Measurements from ENCODE around the gene CREB3L4.

The CREB3L4 gene

GRCh38 chr1:153945795-153946621, 21.7 kb upstream of the CREB3L4 start:
- H3K27ac Mint-ChIP-seq, result peak overlapping the region; percentile 88
- H3K4me1 Mint-ChIP-seq, result peaks cover 36% of the 10 kb centered on the region
- DNase-seq, result peak; percentile 62
- peaks cover 17% of the 10 kb centered on the region for H3K36me3 Mint-ChIP-seq (ENCODE audit: low read depth)
- H3K27me3 Mint-ChIP-seq (ENCODE audit: low read depth, poor library complexity), result no peaks in the 10 kb centered on the region
- H3K9me3 Mint-ChIP-seq, result no peaks in the 10 kb centered on the region
- no peak for TF ChIP-seq CTCF (IDR thresholded peaks at IDR 0.05)
- peak overlapping the region; percentile 86 for H3K4me3 Mint-ChIP-seq

- peak; percentile 88 for TF ChIP-seq CTCF (IDR thresholded peaks at IDR 0.05)
- peaks cover 20% of the 10 kb centered on the region for H3K36me3 Mint-ChIP-seq (ENCODE audit: low read depth)
Measured at GRCh38 chr1:153946622-153947241, 21.0 kb upstream of the CREB3L4 start, which contains the start of gene DENND4B. Gene DENND4B, minus strand, starts transcription at chr1:153946718. Its CDS starts 2,344 bp downstream, at chr1:153944374.

GRCh38 chr1:153951183-153951582, 16.5 kb upstream of the CREB3L4 start:
- Mint-ChIP-seq H3K36me3 (ENCODE audit: low read depth) (peaks cover 36% of the 10 kb centered on the region), H3K4me3 (no peak overlapping the region), H3K9me3 (no peaks in the 10 kb centered on the region), H3K27me3 (ENCODE audit: low read depth, poor library complexity) (no peaks in the 10 kb centered on the region), H3K27ac (no peak overlapping the region), H3K4me1 (peaks cover 35% of the 10 kb centered on the region)
- TF ChIP-seq CTCF (IDR thresholded peaks at IDR 0.05), result no peak
- DNase-seq, result no peak

More at GRCh38 chr1:153946622-153947241, 21.0 kb upstream of the CREB3L4 start, which contains the start of gene DENND4B:
- Mint-ChIP-seq H3K27me3 (ENCODE audit: low read depth, poor library complexity) (no peaks in the 10 kb centered on the region), H3K4me1 (peaks cover 36% of the 10 kb centered on the region), H3K4me3 (peak within 1 kb of the TSS; percentile 86), H3K27ac (peak within 1 kb of the TSS; percentile 88), H3K9me3 (no peaks in the 10 kb centered on the region)
- peak; percentile 87 for DNase-seq

GRCh38 chr1:153951801-153952200, 15.9 kb upstream of the CREB3L4 start:
- Mint-ChIP-seq H3K36me3 (ENCODE audit: low read depth) (peaks cover 36% of the 10 kb centered on the region), H3K4me3 (no peak overlapping the region), H3K27ac (no peak overlapping the region), H3K9me3 (no peaks in the 10 kb centered on the region), H3K27me3 (ENCODE audit: low read depth, poor library complexity) (no peaks in the 10 kb centered on the region), H3K4me1 (peaks cover 39% of the 10 kb centered on the region)
- no peak for TF ChIP-seq CTCF (IDR thresholded peaks at IDR 0.05)
- DNase-seq, result no peak

- no peaks in the 10 kb centered on the region for H3K27me3 Mint-ChIP-seq (ENCODE audit: low read depth, poor library complexity)
- peaks cover 36% of the 10 kb centered on the region for H3K4me1 Mint-ChIP-seq
- no peak for TF ChIP-seq CTCF (IDR thresholded peaks at IDR 0.05)
- H3K27ac Mint-ChIP-seq, result peak overlapping the region; percentile 4
- no peaks in the 10 kb centered on the region for H3K9me3 Mint-ChIP-seq
- H3K4me3 Mint-ChIP-seq, result no peak overlapping the region
- peaks cover 31% of the 10 kb centered on the region for H3K36me3 Mint-ChIP-seq (ENCODE audit: low read depth)
- DNase-seq, result no peak
Measured at GRCh38 chr1:153953859-153954365, 13.8 kb upstream of the CREB3L4 start.

Measured in nephron progenitor cell (in vitro differentiated cells).